ENCODE results near the gene CRADD. TPM values are rescaled to one million over a fixed set of nuclear protein-coding genes. Genes with fewer than 3 reads are reported as not detected.

CRADD gene
- polyA plus RNA-seq, 2 donors: 4.2 to 12.0 TPM

- H3K4me3 ChIP-seq (ENCODE audit: low read depth in 1 of 2, low read length in 2 of 2): no peak overlapping the region
Measured at GRCh38 chr12:93804392-93805179, 127.4 kb downstream of the CRADD start.

GRCh38 chr12:93805736-93806141, 128.6 kb downstream of the CRADD start:
- Histone ChIP-seq H3K4me3 (ENCODE audit: low read depth in 1 of 2, low read length in 2 of 2) (no peak overlapping the region), H3K9me3 (ENCODE audit: control insufficient read depth in 2 of 2, insufficient read depth in 1 of 2, low read depth in 1 of 2, low read length in 1 of 2) (no peaks in the 10 kb centered on the region), H3K36me3 (ENCODE audit: control insufficient read depth in 2 of 2, insufficient read depth in 2 of 2, low read length in 1 of 2) (no peaks in the 10 kb centered on the region), H3K4me1 (ENCODE audit: control insufficient read depth in 2 of 2, insufficient read depth in 2 of 2, low read length in 1 of 2) (peaks cover 0 to 2% of the 10 kb centered on the region in 2 donors), H3K27ac (ENCODE audit: low read depth in 2 of 2, low read length in 1 of 2) (no peak overlapping the region), H3K27me3 (ENCODE audit: control insufficient read depth in 1 of 2, insufficient read depth in 2 of 2, low read length in 2 of 2) (no peaks in the 10 kb centered on the region)
- WGBS, 2 donors: 67 to 68% methylated on average over 4 of the region's 4 CpGs

More at GRCh38 chr12:93804392-93805179, 127.4 kb downstream of the CRADD start:
- Histone ChIP-seq H3K27me3 (ENCODE audit: control insufficient read depth in 1 of 2, insufficient read depth in 2 of 2, low read length in 2 of 2) (no peaks in the 10 kb centered on the region), H3K9me3 (ENCODE audit: control insufficient read depth in 2 of 2, insufficient read depth in 1 of 2, low read depth in 1 of 2, low read length in 1 of 2) (no peaks in the 10 kb centered on the region), H3K36me3 (ENCODE audit: control insufficient read depth in 2 of 2, insufficient read depth in 2 of 2, low read length in 1 of 2) (no peaks in the 10 kb centered on the region), H3K4me1 (ENCODE audit: control insufficient read depth in 2 of 2, insufficient read depth in 2 of 2, low read length in 1 of 2) (peaks cover 0 to 2% of the 10 kb centered on the region in 2 donors), H3K27ac (ENCODE audit: low read depth in 2 of 2, low read length in 1 of 2) (peak overlapping the region; percentile 36 to 61)
- 68 to 73% methylated on average over 5 of the region's 5 CpGs for WGBS, 2 donors

- Histone ChIP-seq H3K27ac (ENCODE audit: low read depth in 2 of 2, low read length in 1 of 2) (no peak overlapping the region), H3K4me1 (ENCODE audit: control insufficient read depth in 2 of 2, insufficient read depth in 2 of 2, low read length in 1 of 2) (peaks cover 0 to 2% of the 10 kb centered on the region in 2 donors)
- 81 to 90% methylated on average over 2 of the region's 2 CpGs for WGBS, 2 donors
Measured at GRCh38 chr12:93807354-93807753, 130.2 kb downstream of the CRADD start.

GRCh38 chr12:93808169-93808899, 131.2 kb downstream of the CRADD start:
- Histone ChIP-seq H3K9me3 (ENCODE audit: control insufficient read depth in 2 of 2, insufficient read depth in 1 of 2, low read depth in 1 of 2, low read length in 1 of 2) (no peaks in the 10 kb centered on the region), H3K36me3 (ENCODE audit: control insufficient read depth in 2 of 2, insufficient read depth in 2 of 2, low read length in 1 of 2) (no peaks in the 10 kb centered on the region), H3K27me3 (ENCODE audit: control insufficient read depth in 1 of 2, insufficient read depth in 2 of 2, low read length in 2 of 2) (no peaks in the 10 kb centered on the region), H3K4me1 (ENCODE audit: control insufficient read depth in 2 of 2, insufficient read depth in 2 of 2, low read length in 1 of 2) (no peaks in the 10 kb centered on the region), H3K4me3 (ENCODE audit: low read depth in 1 of 2, low read length in 2 of 2) (no peak overlapping the region), H3K27ac (ENCODE audit: low read depth in 2 of 2, low read length in 1 of 2) (no peak overlapping the region)
- 85 to 88% methylated on average over 6 of the region's 6 CpGs for WGBS, 2 donors

More at GRCh38 chr12:93807354-93807753, 130.2 kb downstream of the CRADD start:
- Histone ChIP-seq H3K36me3 (ENCODE audit: control insufficient read depth in 2 of 2, insufficient read depth in 2 of 2, low read length in 1 of 2) (no peaks in the 10 kb centered on the region), H3K9me3 (ENCODE audit: control insufficient read depth in 2 of 2, insufficient read depth in 1 of 2, low read depth in 1 of 2, low read length in 1 of 2) (no peaks in the 10 kb centered on the region), H3K27me3 (ENCODE audit: control insufficient read depth in 1 of 2, insufficient read depth in 2 of 2, low read length in 2 of 2) (no peaks in the 10 kb centered on the region), H3K4me3 (ENCODE audit: low read depth in 1 of 2, low read length in 2 of 2) (no peak overlapping the region)

GRCh38 chr12:93812626-93813025, 135.5 kb downstream of the CRADD start:
- no peak overlapping the region for H3K4me3 ChIP-seq (ENCODE audit: low read depth in 1 of 2, low read length in 2 of 2)
- H3K36me3 ChIP-seq (ENCODE audit: control insufficient read depth in 2 of 2, insufficient read depth in 2 of 2, low read length in 1 of 2): no peaks in the 10 kb centered on the region
- H3K27ac ChIP-seq (ENCODE audit: low read depth in 2 of 2, low read length in 1 of 2): no peak overlapping the region
- WGBS, 2 donors: 65 to 73% methylated on average over 3 of the region's 3 CpGs
- peaks cover 0 to under 1% of the 10 kb centered on the region in 2 donors for H3K4me1 ChIP-seq (ENCODE audit: control insufficient read depth in 2 of 2, insufficient read depth in 2 of 2, low read length in 1 of 2)
- no peaks in the 10 kb centered on the region for H3K27me3 ChIP-seq (ENCODE audit: control insufficient read depth in 1 of 2, insufficient read depth in 2 of 2, low read length in 2 of 2)
- no peaks in the 10 kb centered on the region for H3K9me3 ChIP-seq (ENCODE audit: control insufficient read depth in 2 of 2, insufficient read depth in 1 of 2, low read depth in 1 of 2, low read length in 1 of 2)

- H3K4me1 ChIP-seq (ENCODE audit: control insufficient read depth in 2 of 2, insufficient read depth in 2 of 2, low read length in 1 of 2): peaks cover under 1 to 3% of the 10 kb centered on the region in 2 donors
- no peaks in the 10 kb centered on the region for H3K27me3 ChIP-seq (ENCODE audit: control insufficient read depth in 1 of 2, insufficient read depth in 2 of 2, low read length in 2 of 2)
- H3K4me3 ChIP-seq (ENCODE audit: low read depth in 1 of 2, low read length in 2 of 2): no peak overlapping the region
- no peaks in the 10 kb centered on the region for H3K9me3 ChIP-seq (ENCODE audit: control insufficient read depth in 2 of 2, insufficient read depth in 1 of 2, low read depth in 1 of 2, low read length in 1 of 2)
- no peaks in the 10 kb centered on the region for H3K36me3 ChIP-seq (ENCODE audit: control insufficient read depth in 2 of 2, insufficient read depth in 2 of 2, low read length in 1 of 2)
- 47 to 59% methylated on average over 3 of the region's 3 CpGs for WGBS, 2 donors
- peak overlapping the region; percentile 66 to 89 for H3K27ac ChIP-seq (ENCODE audit: low read depth in 2 of 2, low read length in 1 of 2)
Measured at GRCh38 chr12:93813186-93813585, 136.0 kb downstream of the CRADD start.

- no peak overlapping the region for H3K4me3 ChIP-seq (ENCODE audit: low read depth in 1 of 2, low read length in 2 of 2)
- 39 to 48% methylated on average over 14 of the region's 14 CpGs for WGBS, 2 donors
- H3K27me3 ChIP-seq (ENCODE audit: control insufficient read depth in 1 of 2, insufficient read depth in 2 of 2, low read length in 2 of 2): no peaks in the 10 kb centered on the region
- H3K9me3 ChIP-seq (ENCODE audit: control insufficient read depth in 2 of 2, insufficient read depth in 1 of 2, low read depth in 1 of 2, low read length in 1 of 2): no peaks in the 10 kb centered on the region
- peaks cover 6 to 8% of the 10 kb centered on the region in 2 donors for H3K4me1 ChIP-seq (ENCODE audit: control insufficient read depth in 2 of 2, insufficient read depth in 2 of 2, low read length in 1 of 2)
- no peaks in the 10 kb centered on the region for H3K36me3 ChIP-seq (ENCODE audit: control insufficient read depth in 2 of 2, insufficient read depth in 2 of 2, low read length in 1 of 2)
- peak overlapping the region; percentile 78 to 89 for H3K27ac ChIP-seq (ENCODE audit: low read depth in 2 of 2, low read length in 1 of 2)
Measured at GRCh38 chr12:93813972-93814821, 137.0 kb downstream of the CRADD start.

- Histone ChIP-seq H3K27ac (ENCODE audit: low read depth in 2 of 2, low read length in 1 of 2) (peak overlapping the region; percentile 45 to 87), H3K4me3 (ENCODE audit: low read depth in 1 of 2, low read length in 2 of 2) (no peak overlapping the region), H3K27me3 (ENCODE audit: control insufficient read depth in 1 of 2, insufficient read depth in 2 of 2, low read length in 2 of 2) (no peaks in the 10 kb centered on the region), H3K4me1 (ENCODE audit: control insufficient read depth in 2 of 2, insufficient read depth in 2 of 2, low read length in 1 of 2) (peaks cover 6 to 10% of the 10 kb centered on the region in 2 donors), H3K9me3 (ENCODE audit: control insufficient read depth in 2 of 2, insufficient read depth in 1 of 2, low read depth in 1 of 2, low read length in 1 of 2) (no peaks in the 10 kb centered on the region), H3K36me3 (ENCODE audit: control insufficient read depth in 2 of 2, insufficient read depth in 2 of 2, low read length in 1 of 2) (no peaks in the 10 kb centered on the region)
- 43 to 60% methylated on average over 9 of the region's 9 CpGs for WGBS, 2 donors
Measured at GRCh38 chr12:93818488-93819049, 141.4 kb downstream of the CRADD start.

- Histone ChIP-seq H3K27ac (ENCODE audit: low read depth in 2 of 2, low read length in 1 of 2) (peak overlapping the region; percentile 45 to 87), H3K4me3 (ENCODE audit: low read depth in 1 of 2, low read length in 2 of 2) (no peak overlapping the region), H3K27me3 (ENCODE audit: control insufficient read depth in 1 of 2, insufficient read depth in 2 of 2, low read length in 2 of 2) (no peaks in the 10 kb centered on the region), H3K9me3 (ENCODE audit: control insufficient read depth in 2 of 2, insufficient read depth in 1 of 2, low read depth in 1 of 2, low read length in 1 of 2) (no peaks in the 10 kb centered on the region), H3K4me1 (ENCODE audit: control insufficient read depth in 2 of 2, insufficient read depth in 2 of 2, low read length in 1 of 2) (peaks cover 6 to 10% of the 10 kb centered on the region in 2 donors), H3K36me3 (ENCODE audit: control insufficient read depth in 2 of 2, insufficient read depth in 2 of 2, low read length in 1 of 2) (no peaks in the 10 kb centered on the region)
- WGBS, 2 donors: 19 to 41% methylated on average over 4 of the region's 4 CpGs
Measured at GRCh38 chr12:93819050-93819491, 141.9 kb downstream of the CRADD start.

Measured in esophagus (tissue), 2 donors.